ENCODE results near the gene LRRTM4. TPM values are rescaled to one million over a fixed set of nuclear protein-coding genes. Genes with fewer than 3 reads are reported as not detected.
"Not testable (repeated sequence)": the region's sequence is repeated elsewhere in the genome, so short reads cannot be mapped to it uniquely, and the experiment has no call there.

The LRRTM4 gene
- polyA plus RNA-seq, 5 donors: 1.1 to 3.4 (median 2.3) TPM

- DNase-seq: no peak
These were observed 773.4 kb downstream of the LRRTM4 start for GRCh38 chr2:76748581-76749296.

DNA sequence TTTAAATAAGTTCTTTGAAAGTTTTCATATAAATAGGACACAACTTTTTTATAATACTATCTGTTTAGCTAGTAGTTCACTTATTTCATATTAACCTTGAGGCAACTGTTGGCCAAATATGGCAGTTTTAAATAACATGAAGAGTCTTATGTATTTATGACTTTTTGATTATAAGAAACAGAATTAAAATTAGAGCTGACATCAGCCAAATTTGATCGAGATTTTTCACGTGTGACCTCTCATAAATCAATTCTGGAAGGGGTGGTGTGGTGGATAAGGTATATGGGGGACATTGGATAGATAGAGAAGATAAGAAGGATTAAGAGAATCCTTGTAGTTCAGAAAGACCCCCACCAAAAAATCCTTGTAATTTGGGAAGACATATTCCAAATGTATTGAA is 776.6 kb downstream of the LRRTM4 start:
- no peak for DNase-seq

- no peak for DNase-seq
These were observed 784.6 kb downstream of the LRRTM4 start for GRCh38 chr2:76737607-76738006.

- DNase-seq: no peak
These were observed 788.4 kb downstream of the LRRTM4 start for GRCh38 chr2:76733736-76734135.

- no peak for DNase-seq
These were observed 791.0 kb downstream of the LRRTM4 start for GRCh38 chr2:76731157-76731556.

- no peak for DNase-seq
These were observed 792.2 kb downstream of the LRRTM4 start for GRCh38 chr2:76730021-76730420.

GRCh38 chr2:76721226-76721625 is 801.0 kb downstream of the LRRTM4 start:
- DNase-seq: no peak

DNA sequence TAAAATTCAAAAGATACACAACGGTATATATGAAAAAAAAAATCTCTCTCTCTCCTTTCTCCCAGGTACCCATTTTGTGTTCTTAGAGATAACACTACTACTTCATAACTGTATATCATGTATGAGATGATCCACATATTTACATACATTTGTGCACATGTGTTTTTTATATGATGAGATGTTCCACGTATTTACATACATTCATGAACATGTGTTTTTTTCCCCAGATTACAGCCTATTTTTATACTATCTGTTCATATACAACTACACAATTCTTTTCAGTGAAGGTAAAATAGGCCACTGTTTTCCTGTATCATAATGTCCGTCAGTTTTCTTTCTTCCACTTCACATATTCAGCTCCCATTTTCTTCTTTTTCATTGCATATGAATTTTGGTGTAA is 808.9 kb downstream of the LRRTM4 start:
- DNase-seq: no peak

DNA sequence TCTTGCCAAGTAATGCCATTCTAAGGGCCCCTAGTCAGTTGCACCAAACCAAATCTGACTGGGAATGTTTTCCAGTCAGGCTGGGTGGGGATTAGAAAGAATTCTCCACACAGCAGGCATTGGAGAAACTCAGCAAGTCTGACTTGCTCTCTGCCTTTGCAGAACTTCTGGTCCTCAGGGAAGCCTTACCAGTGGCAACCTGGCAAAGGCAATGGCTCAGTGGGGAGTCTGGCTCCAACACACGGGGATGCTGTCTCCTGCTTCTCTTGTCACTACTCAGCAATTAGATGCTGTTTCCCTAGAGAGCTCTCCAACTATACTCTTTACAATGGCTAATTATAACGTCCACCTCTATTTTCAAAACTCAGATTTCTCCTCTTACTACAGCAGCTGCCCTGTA is 810.7 kb downstream of the LRRTM4 start:
- no peak for DNase-seq

- DNase-seq: no peak
These were observed 821.3 kb downstream of the LRRTM4 start for GRCh38 chr2:76700894-76701293.

- DNase-seq: not testable (repeated sequence)
These were observed 824.0 kb downstream of the LRRTM4 start for GRCh38 chr2:76697998-76698713.

Measured in right lung (tissue), 5 donors.